ENCODE results near the gene ARTN. TPM values are rescaled to one million over a fixed set of nuclear protein-coding genes. Genes with fewer than 3 reads are reported as not detected.

ARTN gene
- 1 to 10 TPM in 1 of 3 donors, under 1 TPM in 2; 0.74 to 1.3 (median 0.90) TPM for polyA plus RNA-seq

GRCh38 chr1:43933386-43934100 is at the start of gene ARTN:
ARTN (plus strand) TSS chr1:43933801; CDS start chr1:43935657, 1,856 bp downstream.
- H3K27ac ChIP-seq (ENCODE audit: low read depth, low read length) = no peak within 1 kb of the TSS
- whole genome bisulfite sequencing, 3 donors = 1 to 4% (median 3%) methylated on average over 39 to 42 of the region's 42 CpGs

- WGBS, 3 donors = 86 to 93% (median 89%) methylated on average over 8 to 12 of the region's 12 CpGs
- H3K27ac ChIP-seq (ENCODE audit: low read depth, low read length) = no peak overlapping the region
Observed at GRCh38 chr1:43885279-43885801, 48.3 kb upstream of the ARTN start.

- no peak overlapping the region for H3K27ac ChIP-seq (ENCODE audit: low read depth, low read length)
Observed at GRCh38 chr1:43887748-43888147, 45.9 kb upstream of the ARTN start.

- 91 to 97% (median 92%) methylated on average over 5 of the region's 5 CpGs for WGBS, 3 donors
- no peak overlapping the region for H3K27ac ChIP-seq (ENCODE audit: low read depth, low read length)
Observed at GRCh38 chr1:43890815-43891214, 42.8 kb upstream of the ARTN start.

GRCh38 chr1:43893006-43893405 is 40.6 kb upstream of the ARTN start:
- H3K27ac ChIP-seq (ENCODE audit: low read depth, low read length) = no peak overlapping the region
- WGBS, 3 donors = 43 to 73% (median 63%) methylated on average over 1 of the region's 1 CpG

GRCh38 chr1:43898981-43899380 is 34.6 kb upstream of the ARTN start:
- no peak overlapping the region for H3K27ac ChIP-seq (ENCODE audit: low read depth, low read length)
- 98% methylated on average over 12 of the region's 12 CpGs for WGBS, 3 donors

GRCh38 chr1:43900386-43900785 is 33.2 kb upstream of the ARTN start:
- no peak overlapping the region for H3K27ac ChIP-seq (ENCODE audit: low read depth, low read length)
- WGBS, 3 donors = 90 to 95% (median 94%) methylated on average over 3 of the region's 3 CpGs

GRCh38 chr1:43901196-43901961 is 32.2 kb upstream of the ARTN start:
- WGBS, 3 donors = 70 to 86% (median 74%) methylated on average over 7 of the region's 7 CpGs
- H3K27ac ChIP-seq (ENCODE audit: low read depth, low read length) = no peak overlapping the region

- WGBS, 3 donors = 48 to 99% (median 96%) methylated on average over 4 of the region's 4 CpGs
- no peak overlapping the region for H3K27ac ChIP-seq (ENCODE audit: low read depth, low read length)
Observed at GRCh38 chr1:43902058-43902831, 31.4 kb upstream of the ARTN start.

- H3K27ac ChIP-seq (ENCODE audit: low read depth, low read length) = no peak overlapping the region
- WGBS, 3 donors = 51 to 55% (median 54%) methylated on average over 7 of the region's 7 CpGs
Observed at GRCh38 chr1:43904660-43905551, 28.7 kb upstream of the ARTN start.

- WGBS, 3 donors = 96% methylated on average over 2 of the region's 2 CpGs
- no peak overlapping the region for H3K27ac ChIP-seq (ENCODE audit: low read depth, low read length)
Observed at GRCh38 chr1:43908226-43908625, 25.4 kb upstream of the ARTN start.

GRCh38 chr1:43908858-43909257 is 24.7 kb upstream of the ARTN start:
- no peak overlapping the region for H3K27ac ChIP-seq (ENCODE audit: low read depth, low read length)
- 93 to 95% (median 95%) methylated on average over 5 of the region's 5 CpGs for WGBS, 3 donors

- 90 to 95% (median 93%) methylated on average over 1 of the region's 1 CpG for WGBS, 3 donors
Observed at GRCh38 chr1:43910343-43910742, 23.3 kb upstream of the ARTN start.

GRCh38 chr1:43912607-43913006 is 21.0 kb upstream of the ARTN start:
- WGBS, 3 donors = 76 to 89% (median 77%) methylated on average over 2 of the region's 2 CpGs
- H3K27ac ChIP-seq (ENCODE audit: low read depth, low read length) = no peak overlapping the region

More at GRCh38 chr1:43910343-43910742, 23.3 kb upstream of the ARTN start:
- no peak overlapping the region for H3K27ac ChIP-seq (ENCODE audit: low read depth, low read length)

GRCh38 chr1:43913051-43913501 is 20.5 kb upstream of the ARTN start:
- no peak overlapping the region for H3K27ac ChIP-seq (ENCODE audit: low read depth, low read length)
- WGBS, 3 donors = 81 to 85% (median 84%) methylated on average over 7 of the region's 7 CpGs

GRCh38 chr1:43913666-43914360 is 19.8 kb upstream of the ARTN start:
- H3K27ac ChIP-seq (ENCODE audit: low read depth, low read length) = no peak overlapping the region
- WGBS, 3 donors = 81 to 86% (median 85%) methylated on average over 18 of the region's 18 CpGs
